ENCODE measurements around the gene NCCRP1. TPM values are rescaled to one million over a fixed set of nuclear protein-coding genes. Genes with fewer than 3 reads are reported as not detected.
A peak's percentile ranks its signal among the peaks of the same experiment; 100 is the strongest.

The NCCRP1 gene
- total and polyA plus RNA-seq, 8 donors: 0.37 to 40.6 TPM; not detected in 6

DNA sequence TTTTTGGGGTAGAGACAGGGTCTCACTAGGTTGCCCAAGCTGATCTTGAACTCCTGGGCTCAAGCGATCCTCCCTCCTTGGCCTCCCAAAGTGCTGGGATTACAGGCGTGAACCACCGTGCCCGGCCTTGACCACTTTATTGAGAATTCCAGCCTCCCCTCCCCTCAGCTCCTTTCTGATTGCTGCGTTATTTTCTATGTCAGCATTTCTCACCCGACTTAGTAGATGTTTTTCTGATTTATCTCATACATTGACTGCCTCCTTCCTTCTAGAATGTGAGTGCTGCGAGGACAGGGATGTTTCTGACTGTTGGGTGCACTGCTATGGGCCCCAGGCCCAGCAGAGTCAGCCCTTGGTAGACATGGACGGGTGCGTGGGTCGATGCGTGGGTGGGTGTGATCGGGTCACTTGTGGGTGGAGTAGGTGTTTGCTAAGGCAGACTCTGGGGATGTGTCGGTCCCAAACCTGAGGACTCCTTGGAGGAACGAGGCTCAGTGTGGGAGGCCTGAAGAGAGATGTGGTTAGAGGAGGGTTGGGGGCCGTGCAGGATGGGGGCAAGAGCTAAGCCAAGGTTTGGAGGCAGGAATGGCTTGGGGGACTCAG is 34.2 kb upstream of the NCCRP1 start:
- TF ChIP-seq, protein P1, sequence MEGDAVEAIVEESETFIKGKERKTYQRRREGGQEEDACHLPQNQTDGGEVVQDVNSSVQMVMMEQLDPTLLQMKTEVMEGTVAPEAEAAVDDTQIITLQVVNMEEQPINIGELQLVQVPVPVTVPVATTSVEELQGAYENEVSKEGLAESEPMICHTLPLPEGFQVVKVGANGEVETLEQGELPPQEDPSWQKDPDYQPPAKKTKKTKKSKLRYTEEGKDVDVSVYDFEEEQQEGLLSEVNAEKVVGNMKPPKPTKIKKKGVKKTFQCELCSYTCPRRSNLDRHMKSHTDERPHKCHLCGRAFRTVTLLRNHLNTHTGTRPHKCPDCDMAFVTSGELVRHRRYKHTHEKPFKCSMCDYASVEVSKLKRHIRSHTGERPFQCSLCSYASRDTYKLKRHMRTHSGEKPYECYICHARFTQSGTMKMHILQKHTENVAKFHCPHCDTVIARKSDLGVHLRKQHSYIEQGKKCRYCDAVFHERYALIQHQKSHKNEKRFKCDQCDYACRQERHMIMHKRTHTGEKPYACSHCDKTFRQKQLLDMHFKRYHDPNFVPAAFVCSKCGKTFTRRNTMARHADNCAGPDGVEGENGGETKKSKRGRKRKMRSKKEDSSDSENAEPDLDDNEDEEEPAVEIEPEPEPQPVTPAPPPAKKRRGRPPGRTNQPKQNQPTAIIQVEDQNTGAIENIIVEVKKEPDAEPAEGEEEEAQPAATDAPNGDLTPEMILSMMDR (IDR thresholded peaks at IDR 0.05): no peak
- Histone ChIP-seq H3K4me1 (peaks cover 48 to 90% (median 73%) of the 10 kb centered on the region in 4 donors), H3K36me3 (no peaks in the 10 kb centered on the region), H3K27me3 (no peaks in the 10 kb centered on the region), H3K9me3 (no peaks in the 10 kb centered on the region), H3K27ac (no peak overlapping the region), H3K4me3 (no peak overlapping the region)
- 79 to 84% (median 81%) methylated on average over 15 of the region's 15 CpGs for WGBS, 5 donors
- intact Hi-C loops (cut with DNase I; ENCODE audit: low total_unique reads): no loop called here
- DNase-seq: no peak

DNA sequence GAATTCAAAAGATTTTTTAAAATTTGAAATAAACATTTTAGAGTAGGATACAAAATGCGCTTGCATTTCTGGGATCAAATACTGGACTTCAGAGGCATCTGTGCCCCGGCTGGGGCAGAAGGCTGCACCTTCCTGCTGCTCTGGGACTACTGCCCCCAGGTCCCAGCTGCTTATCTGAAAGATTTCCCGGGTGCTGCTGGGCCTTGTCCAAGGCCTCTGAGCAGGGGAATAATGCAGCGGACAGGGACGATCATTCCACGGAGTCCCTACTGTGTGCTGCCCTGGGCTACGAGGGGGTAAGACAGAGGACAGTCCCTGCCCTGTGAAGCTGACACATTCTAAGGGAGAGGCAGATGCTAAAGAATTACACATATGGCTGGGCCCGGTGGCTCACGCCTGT is 33.1 kb upstream of the NCCRP1 start:
- H3K4me3 ChIP-seq: no peak overlapping the region
- no peaks in the 10 kb centered on the region for H3K9me3 ChIP-seq
- no peak overlapping the region for H3K27ac ChIP-seq
- H3K27me3 ChIP-seq: no peaks in the 10 kb centered on the region
- TF ChIP-seq, protein P1 (IDR thresholded peaks at IDR 0.05): no peak
- TF ChIP-seq POLR2A (IDR thresholded peaks at IDR 0.05) (no peak), EP300 (IDR thresholded peaks at IDR 0.05) (no peak), POLR2AphosphoS5 (IDR thresholded peaks at IDR 0.05) (no peak)
- intact Hi-C loops (cut with DNase I; ENCODE audit: low total_unique reads): no loop called here
- H3K4me1 ChIP-seq: peaks cover 42 to 84% (median 68%) of the 10 kb centered on the region in 4 donors
- 54 to 65% (median 65%) methylated on average over 8 to 9 of the region's 9 CpGs for WGBS, 5 donors
- DNase-seq: no peak
- peaks cover 0 to 5% (median 0%) of the 10 kb centered on the region in 4 donors for H3K36me3 ChIP-seq

DNA sequence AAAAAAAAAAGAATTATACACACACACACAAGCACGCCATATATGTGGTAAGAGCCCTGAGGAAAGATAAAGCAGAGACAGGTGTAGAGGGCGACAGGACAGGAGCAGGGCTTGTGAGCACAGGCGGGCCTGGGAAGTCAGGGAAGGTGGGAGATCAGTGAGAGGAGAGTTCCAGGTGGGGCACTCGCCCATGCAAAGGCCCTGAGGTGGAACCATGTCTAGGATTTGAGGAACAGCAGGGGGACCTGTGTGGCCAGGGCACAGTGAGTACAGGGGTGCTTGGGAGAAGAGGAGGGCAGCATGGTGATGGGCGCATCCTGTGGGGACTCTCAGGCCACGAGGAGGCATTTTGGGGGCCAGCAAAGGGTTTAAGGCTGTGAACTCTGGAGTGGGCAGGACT is 32.5 kb upstream of the NCCRP1 start:
- H3K4me3 ChIP-seq: no peak overlapping the region

DNA sequence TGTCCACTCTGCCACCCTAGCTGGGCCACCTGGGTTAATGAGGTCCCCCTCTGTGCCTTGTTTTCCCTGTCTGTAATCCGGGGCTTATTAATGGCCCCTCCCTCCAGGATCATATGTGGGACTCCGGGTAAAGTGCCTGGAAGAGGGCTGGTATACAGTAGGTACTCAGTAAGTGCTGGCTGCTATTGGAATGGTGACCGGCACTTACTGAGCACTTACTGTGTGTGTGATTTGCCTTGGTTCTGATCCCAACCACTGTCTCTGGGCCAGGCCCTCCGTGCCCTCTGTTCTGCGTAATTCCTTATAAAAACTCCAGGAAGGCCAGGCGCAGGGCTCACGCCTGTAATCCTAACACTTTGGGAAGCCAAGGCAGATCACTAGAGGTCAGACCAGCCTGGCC is 30.9 kb upstream of the NCCRP1 start:
- Histone ChIP-seq H3K9me3 (no peaks in the 10 kb centered on the region), H3K27me3 (no peaks in the 10 kb centered on the region), H3K36me3 (peaks cover 11 to 25% (median 18%) of the 10 kb centered on the region in 4 donors), H3K4me3 (no peak overlapping the region), H3K4me1 (peaks cover 27 to 72% (median 60%) of the 10 kb centered on the region in 4 donors), H3K27ac (peak overlapping the region in 1 of 5 donors; percentile 61)
- 90 to 95% (median 95%) methylated on average over 7 of the region's 7 CpGs for WGBS, 5 donors
- TF ChIP-seq POLR2A (IDR thresholded peaks at IDR 0.05) (no peak), EP300 (IDR thresholded peaks at IDR 0.05) (no peak)
- intact Hi-C loops (cut with DNase I; ENCODE audit: low total_unique reads): no loop called here
- DNase-seq: no peak

More for the DNA sequence above, 32.5 kb upstream of the NCCRP1 start:
- Histone ChIP-seq H3K36me3 (peaks cover under 1 to 10% (median 2%) of the 10 kb centered on the region in 4 donors), H3K4me1 (peaks cover 42 to 77% (median 64%) of the 10 kb centered on the region in 4 donors), H3K27ac (no peak overlapping the region), H3K9me3 (no peaks in the 10 kb centered on the region), H3K27me3 (no peaks in the 10 kb centered on the region)
- 90 to 96% (median 92%) methylated on average over 6 of the region's 6 CpGs for WGBS, 5 donors
- TF ChIP-seq POLR2AphosphoS5 (IDR thresholded peaks at IDR 0.05): no peak
- TF ChIP-seq, protein P1 (IDR thresholded peaks at IDR 0.05): no peak
- no peak for TF ChIP-seq POLR2A (IDR thresholded peaks at IDR 0.05)
- no peak for TF ChIP-seq EP300 (IDR thresholded peaks at IDR 0.05)
- no peak for DNase-seq
- intact Hi-C loops (cut with DNase I; ENCODE audit: low total_unique reads): no loop called here
